ENCODE data around the gene FAF2.

The FAF2 gene

DNA sequence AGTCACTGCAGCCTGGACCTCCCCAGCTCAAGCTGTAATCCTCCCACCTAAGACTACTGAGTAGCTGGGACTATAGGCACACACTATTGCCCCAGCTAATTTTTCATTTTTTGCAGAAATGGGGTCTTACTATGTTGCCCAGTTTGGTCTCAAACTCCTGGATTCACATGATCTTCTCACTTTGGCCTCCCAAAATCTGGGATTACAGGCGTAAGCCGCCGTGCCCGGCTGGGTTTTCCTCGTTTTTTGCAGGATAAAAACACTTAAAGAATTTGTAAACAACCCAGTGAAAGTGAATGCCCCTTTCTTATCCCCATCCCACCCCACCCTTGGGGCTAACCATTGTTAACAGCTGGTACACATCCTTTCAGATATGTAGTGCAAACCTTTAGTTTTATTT, 39.6 kb upstream of the FAF2 start:
- Histone ChIP-seq H3K4me3 (ENCODE audit: low read depth, low read length) (no peak overlapping the region), H3K23ac (ENCODE audit: low read length) (no peak overlapping the region), H3K4ac (ENCODE audit: low read depth, low read length) (no peak overlapping the region), H2BK5ac (ENCODE audit: low read depth, low read length, poor library complexity) (no peak overlapping the region), H3K4me1 (ENCODE audit: control insufficient read depth in 1 of 2, insufficient read depth in 2 of 2, low read length in 2 of 2) (peaks cover 10 to 11% of the 10 kb centered on the region in 2 experiments), H3K14ac (ENCODE audit: low read length) (no peak overlapping the region), H3K36me3 (ENCODE audit: control insufficient read depth in 1 of 2, insufficient read depth in 2 of 2, low read length in 2 of 2) (peaks cover 41 to 51% of the 10 kb centered on the region in 2 experiments), H3K79me1 (ENCODE audit: low read length) (no peaks in the 10 kb centered on the region), H4K8ac (ENCODE audit: low read depth, low read length) (no peak overlapping the region), H3K27ac (ENCODE audit: low read depth, low read length) (no peak overlapping the region), H3K18ac (ENCODE audit: low read length) (no peak overlapping the region), H4K12ac (ENCODE audit: low read depth, low read length) (no peak overlapping the region), H3K79me2 (ENCODE audit: control insufficient read depth, insufficient read depth, low read length, poor library complexity) (peaks cover 3% of the 10 kb centered on the region), H2AK5ac (ENCODE audit: low read length) (no peak overlapping the region), H3K9me3 (ENCODE audit: insufficient read depth, low read depth, low read length) (peaks cover 5% of the 10 kb centered on the region), H2BK12ac (ENCODE audit: low read length) (no peak overlapping the region), H4K91ac (ENCODE audit: low read depth, low read length) (no peak overlapping the region), H3K9ac (ENCODE audit: low read length) (no peak overlapping the region), H2AFZ (ENCODE audit: insufficient read depth, low read length, poor library complexity) (no peak overlapping the region), H2BK120ac (ENCODE audit: insufficient read depth, low read length, poor library complexity) (no peak overlapping the region), H3K27me3 (ENCODE audit: insufficient read depth, low read length) (no peaks in the 10 kb centered on the region), H3K4me2 (ENCODE audit: low read length) (no peak overlapping the region)
- no CpG with 5 or more reads among the region's 5 CpGs for WGBS (ENCODE audit: extremely low coverage, insufficient coverage, insufficient read length)
- DNase-seq, result no peak

DNA sequence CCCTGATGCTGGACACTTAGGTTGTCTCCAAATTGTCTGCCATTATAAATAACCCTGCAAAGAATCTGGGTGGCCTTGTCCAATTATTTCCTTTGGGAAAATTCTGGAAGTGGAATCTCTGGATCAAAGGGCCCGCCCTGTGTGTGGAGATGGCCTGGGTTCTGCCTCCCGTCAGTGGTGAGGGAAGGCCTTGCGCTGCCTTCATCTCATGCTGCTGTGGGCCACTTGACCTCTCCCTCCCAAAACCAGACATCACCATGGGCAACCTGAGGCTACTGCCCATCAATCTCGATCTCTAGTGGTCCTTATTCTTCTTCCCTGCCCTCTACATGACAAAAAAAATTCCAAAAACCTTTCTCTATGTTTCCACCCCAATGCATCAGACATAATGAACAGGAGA, 38.4 kb upstream of the FAF2 start:
- Histone ChIP-seq H3K79me1 (ENCODE audit: low read length) (no peaks in the 10 kb centered on the region), H3K27ac (ENCODE audit: low read depth, low read length) (no peak overlapping the region), H3K4ac (ENCODE audit: low read depth, low read length) (no peak overlapping the region), H2BK5ac (ENCODE audit: low read depth, low read length, poor library complexity) (no peak overlapping the region), H3K9me3 (ENCODE audit: insufficient read depth, low read depth, low read length) (peaks cover 5% of the 10 kb centered on the region), H3K14ac (ENCODE audit: low read length) (no peak overlapping the region), H4K8ac (ENCODE audit: low read depth, low read length) (no peak overlapping the region), H3K9ac (ENCODE audit: low read length) (no peak overlapping the region), H2BK120ac (ENCODE audit: insufficient read depth, low read length, poor library complexity) (no peak overlapping the region), H3K79me2 (ENCODE audit: control insufficient read depth, insufficient read depth, low read length, poor library complexity) (peaks cover 6% of the 10 kb centered on the region), H4K12ac (ENCODE audit: low read depth, low read length) (no peak overlapping the region), H2AFZ (ENCODE audit: insufficient read depth, low read length, poor library complexity) (no peak overlapping the region), H3K4me3 (ENCODE audit: low read depth, low read length) (no peak overlapping the region), H2BK12ac (ENCODE audit: low read length) (no peak overlapping the region), H3K23ac (ENCODE audit: low read length) (no peak overlapping the region), H4K91ac (ENCODE audit: low read depth, low read length) (no peak overlapping the region), H3K4me2 (ENCODE audit: low read length) (no peak overlapping the region), H3K4me1 (ENCODE audit: control insufficient read depth in 1 of 2, insufficient read depth in 2 of 2, low read length in 2 of 2) (peaks cover 16 to 18% of the 10 kb centered on the region in 2 experiments), H3K36me3 (ENCODE audit: control insufficient read depth in 1 of 2, insufficient read depth in 2 of 2, low read length in 2 of 2) (peaks cover 33 to 44% of the 10 kb centered on the region in 2 experiments), H2AK5ac (ENCODE audit: low read length) (no peak overlapping the region), H3K18ac (ENCODE audit: low read length) (no peak overlapping the region), H3K27me3 (ENCODE audit: insufficient read depth, low read length) (no peaks in the 10 kb centered on the region)
- no peak for DNase-seq
- no CpG with 5 or more reads among the region's 4 CpGs for WGBS (ENCODE audit: extremely low coverage, insufficient coverage, insufficient read length)

DNA sequence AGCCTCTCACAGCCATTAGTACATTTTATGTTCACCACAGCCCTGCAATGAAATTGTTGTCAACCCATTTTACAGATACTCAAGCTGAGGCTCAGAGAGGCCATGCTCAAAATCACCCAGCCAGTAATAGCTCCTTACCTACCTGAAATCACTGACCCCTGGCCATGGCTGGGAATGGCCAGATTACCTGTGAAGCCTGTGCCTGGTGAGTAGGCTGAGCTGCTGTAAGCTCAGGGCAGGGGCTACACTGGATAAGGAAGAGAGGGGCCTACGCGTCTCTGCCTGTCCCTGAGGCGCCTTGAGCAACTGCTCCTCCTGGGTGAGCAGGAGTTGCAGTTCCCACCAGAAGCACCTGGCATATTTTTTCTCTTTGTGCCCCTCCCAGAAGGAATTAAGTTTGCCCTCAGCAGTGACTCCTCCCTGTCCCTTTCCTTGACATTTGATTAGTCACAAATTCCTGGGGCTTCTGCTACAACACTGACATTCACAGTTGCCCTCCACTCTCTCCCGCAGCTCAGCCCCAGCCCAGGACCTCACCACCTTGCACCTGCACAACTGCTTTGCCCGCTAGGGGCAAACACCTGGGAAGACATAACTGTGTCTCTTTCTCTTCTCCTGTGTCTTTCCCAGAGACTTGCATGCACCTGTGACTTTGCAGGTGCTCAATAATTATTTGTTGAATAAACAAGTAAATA, 37.6 kb upstream of the FAF2 start:
- Histone ChIP-seq H2BK12ac (ENCODE audit: low read length) (no peak overlapping the region), H2BK5ac (ENCODE audit: low read depth, low read length, poor library complexity) (no peak overlapping the region), H3K18ac (ENCODE audit: low read length) (no peak overlapping the region), H3K9me3 (ENCODE audit: insufficient read depth, low read depth, low read length) (peaks cover 5% of the 10 kb centered on the region), H3K4me2 (ENCODE audit: low read length) (no peak overlapping the region), H3K4me1 (ENCODE audit: control insufficient read depth in 1 of 2, insufficient read depth in 2 of 2, low read length in 2 of 2) (peaks cover 21 to 24% of the 10 kb centered on the region in 2 experiments), H4K12ac (ENCODE audit: low read depth, low read length) (no peak overlapping the region), H3K4me3 (ENCODE audit: low read depth, low read length) (no peak overlapping the region), H3K27me3 (ENCODE audit: insufficient read depth, low read length) (no peaks in the 10 kb centered on the region), H2AK5ac (ENCODE audit: low read length) (no peak overlapping the region), H3K4ac (ENCODE audit: low read depth, low read length) (no peak overlapping the region), H3K79me1 (ENCODE audit: low read length) (peaks cover 2% of the 10 kb centered on the region), H3K9ac (ENCODE audit: low read length) (no peak overlapping the region), H4K91ac (ENCODE audit: low read depth, low read length) (no peak overlapping the region), H3K79me2 (ENCODE audit: control insufficient read depth, insufficient read depth, low read length, poor library complexity) (peaks cover 9% of the 10 kb centered on the region), H3K27ac (ENCODE audit: low read depth, low read length) (no peak overlapping the region), H3K14ac (ENCODE audit: low read length) (no peak overlapping the region), H4K8ac (ENCODE audit: low read depth, low read length) (no peak overlapping the region), H2BK120ac (ENCODE audit: insufficient read depth, low read length, poor library complexity) (no peak overlapping the region), H3K36me3 (ENCODE audit: control insufficient read depth in 1 of 2, insufficient read depth in 2 of 2, low read length in 2 of 2) (peaks cover 32 to 39% of the 10 kb centered on the region in 2 experiments), H2AFZ (ENCODE audit: insufficient read depth, low read length, poor library complexity) (no peak overlapping the region), H3K23ac (ENCODE audit: low read length) (no peak overlapping the region)
- peak in 1 of 2 donors; percentile 7 for DNase-seq
- no CpG with 5 or more reads among the region's 5 CpGs for WGBS (ENCODE audit: extremely low coverage, insufficient coverage, insufficient read length)

DNA sequence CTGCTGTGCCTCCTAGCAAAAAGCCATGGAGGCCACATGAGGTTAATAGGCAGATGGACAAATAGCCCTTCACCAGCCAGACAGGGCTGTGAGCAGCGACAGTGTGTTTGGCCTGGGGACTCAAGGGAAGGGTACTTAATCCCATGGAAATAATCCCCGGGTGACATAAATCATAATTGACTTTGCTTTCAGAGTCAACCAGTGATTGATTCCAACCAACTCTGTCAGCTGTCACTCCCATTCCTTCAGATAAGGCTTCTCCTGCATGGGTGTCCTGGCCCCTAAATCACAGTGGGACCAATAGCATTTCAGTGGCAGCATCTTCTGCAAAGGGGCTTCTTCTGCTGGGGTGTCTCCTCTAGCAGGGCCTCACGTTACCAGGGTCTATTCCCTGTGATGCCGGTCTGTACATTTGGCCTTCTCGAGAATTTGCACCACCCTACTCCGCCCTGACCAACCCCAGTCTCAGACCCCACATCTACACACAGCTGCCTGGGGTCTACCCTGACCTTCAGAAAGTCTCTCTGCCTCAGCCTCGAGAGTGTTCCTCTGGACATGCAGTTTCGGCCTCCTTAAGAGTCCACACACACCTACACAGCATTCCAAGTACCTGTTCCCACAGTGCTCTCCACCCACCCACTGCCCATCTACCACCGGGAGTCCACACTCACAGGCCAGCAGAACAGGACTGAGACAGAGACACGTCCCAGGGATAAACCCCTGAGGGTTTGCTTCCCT, 35.5 kb upstream of the FAF2 start:
- Histone ChIP-seq H3K27me3 (ENCODE audit: insufficient read depth, low read length) (no peaks in the 10 kb centered on the region), H3K14ac (ENCODE audit: low read length) (no peak overlapping the region), H4K12ac (ENCODE audit: low read depth, low read length) (no peak overlapping the region), H2BK5ac (ENCODE audit: low read depth, low read length, poor library complexity) (no peak overlapping the region), H4K8ac (ENCODE audit: low read depth, low read length) (no peak overlapping the region), H3K23ac (ENCODE audit: low read length) (no peak overlapping the region), H2BK120ac (ENCODE audit: insufficient read depth, low read length, poor library complexity) (no peak overlapping the region), H2BK12ac (ENCODE audit: low read length) (no peak overlapping the region), H3K79me2 (ENCODE audit: control insufficient read depth, insufficient read depth, low read length, poor library complexity) (peaks cover 16% of the 10 kb centered on the region), H3K9me3 (ENCODE audit: insufficient read depth, low read depth, low read length) (peaks cover 2% of the 10 kb centered on the region), H3K4me3 (ENCODE audit: low read depth, low read length) (no peak overlapping the region), H3K79me1 (ENCODE audit: low read length) (peaks cover 16% of the 10 kb centered on the region), H3K27ac (ENCODE audit: low read depth, low read length) (no peak overlapping the region), H2AFZ (ENCODE audit: insufficient read depth, low read length, poor library complexity) (no peak overlapping the region), H3K9ac (ENCODE audit: low read length) (no peak overlapping the region), H4K91ac (ENCODE audit: low read depth, low read length) (no peak overlapping the region), H3K4me2 (ENCODE audit: low read length) (no peak overlapping the region), H3K4me1 (ENCODE audit: control insufficient read depth in 1 of 2, insufficient read depth in 2 of 2, low read length in 2 of 2) (peaks cover 28 to 31% of the 10 kb centered on the region in 2 experiments), H3K18ac (ENCODE audit: low read length) (no peak overlapping the region), H3K4ac (ENCODE audit: low read depth, low read length) (peak overlapping the region; percentile 10), H3K36me3 (ENCODE audit: control insufficient read depth in 1 of 2, insufficient read depth in 2 of 2, low read length in 2 of 2) (peaks cover 15 to 19% of the 10 kb centered on the region in 2 experiments), H2AK5ac (ENCODE audit: low read length) (no peak overlapping the region)
- DNase-seq, result peak in 1 of 2 donors; percentile 29
- WGBS (ENCODE audit: extremely low coverage, insufficient coverage, insufficient read length), result no CpG with 5 or more reads among the region's 10 CpGs
